ENCODE results near the gene SLC8B1.

- TF ChIP-seq SMC3 (conservative IDR thresholded peaks at IDR 0.05; ENCODE audit: poor library complexity) (no peak), MXI1 (conservative IDR thresholded peaks at IDR 0.05; ENCODE audit: poor library complexity, severe bottlenecking) (no peak), EZH2 (IDR thresholded peaks at IDR 0.05; ENCODE audit: borderline replicate concordance, insufficient read depth, low read length, poor library complexity, severe bottlenecking) (no peak), POLR2AphosphoS5 (IDR thresholded peaks at IDR 0.05) (no peak)
These were observed 28.5 kb downstream of the SLC8B1 start for GRCh38 chr12:113306382-113306781.

All from neural cell (in vitro differentiated cells).